GM19025 (cell line): ENCODE results near the gene ZBTB17.
"Not testable (repeated sequence)": the region's sequence is repeated elsewhere in the genome, so short reads cannot be mapped to it uniquely, and the experiment has no call there.

Experiments
- ATAC-seq: cut with Tn5 transposase; IDR thresholded peaks from one replicate; pipeline ENCODE4 v1.9.1; 2021; ENCODE audit warnings: mild to moderate bottlenecking, low read depth, moderate library complexity; ENCODE audit not compliant: unreplicated experiment

Gene ZBTB17

DNA sequence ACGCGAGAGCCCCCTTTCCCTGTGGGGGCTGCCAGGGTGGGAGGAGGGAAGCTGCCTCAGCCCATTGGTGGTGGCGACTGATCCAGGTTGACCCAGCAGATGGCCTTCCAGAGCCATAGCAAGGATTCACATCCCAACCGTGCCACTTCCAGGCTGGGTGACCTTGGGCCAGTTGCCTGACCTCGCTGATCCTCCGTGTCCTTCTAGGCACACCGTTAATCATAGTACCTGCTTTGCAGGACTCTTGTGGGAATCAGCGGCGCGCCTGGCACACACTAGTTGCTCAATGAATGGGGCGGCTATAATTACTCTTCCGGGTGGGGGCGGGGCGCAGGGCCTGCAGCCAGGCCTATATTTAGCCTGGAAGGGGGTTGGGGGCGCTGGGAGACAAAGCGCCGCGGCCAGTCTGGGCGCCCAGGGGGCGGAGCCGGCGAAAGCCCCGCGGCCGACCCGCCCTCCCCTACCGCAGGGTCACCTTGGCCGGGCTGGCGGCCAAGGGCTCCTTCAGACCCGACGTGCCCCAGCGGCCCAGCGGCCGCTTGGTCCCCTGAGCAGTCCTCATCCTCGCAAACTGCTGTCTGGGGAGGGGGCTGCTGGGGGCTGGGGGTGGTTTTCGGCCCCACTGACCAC, 36.8 kb upstream of the ZBTB17 start:
- no peak for ATAC-seq

DNA sequence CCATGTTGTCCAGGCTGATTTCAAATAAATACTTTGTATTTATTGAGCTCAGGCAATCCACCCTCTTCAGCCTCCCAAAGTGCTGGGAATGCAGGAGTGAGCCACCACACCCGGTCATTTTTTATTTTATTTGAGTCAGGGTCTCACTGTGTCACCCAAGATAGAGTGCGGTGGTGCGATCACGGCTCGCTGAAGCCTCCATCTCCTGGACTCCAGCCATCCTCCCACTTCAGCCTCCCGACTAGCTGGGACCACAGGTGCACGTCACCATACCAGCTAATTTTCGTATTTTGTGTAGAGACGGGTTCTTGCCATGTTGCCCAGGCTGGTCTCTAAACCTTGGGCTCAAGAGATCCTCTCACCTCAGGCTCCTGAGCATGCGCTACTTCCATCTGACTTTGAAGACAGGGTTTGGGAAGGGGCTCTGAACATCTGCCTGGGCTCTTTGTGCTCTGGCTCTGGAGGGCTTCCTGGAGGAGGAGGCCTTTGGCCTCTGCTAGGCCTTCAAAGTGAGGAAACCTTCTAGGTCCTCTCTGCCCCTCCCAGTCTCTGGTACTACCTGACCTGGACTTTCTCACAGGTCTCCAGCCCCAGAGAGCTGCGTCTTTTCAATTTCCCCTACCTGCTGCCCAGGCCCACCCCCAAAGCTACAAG, 36.2 kb upstream of the ZBTB17 start:
- ATAC-seq, result no peak

DNA sequence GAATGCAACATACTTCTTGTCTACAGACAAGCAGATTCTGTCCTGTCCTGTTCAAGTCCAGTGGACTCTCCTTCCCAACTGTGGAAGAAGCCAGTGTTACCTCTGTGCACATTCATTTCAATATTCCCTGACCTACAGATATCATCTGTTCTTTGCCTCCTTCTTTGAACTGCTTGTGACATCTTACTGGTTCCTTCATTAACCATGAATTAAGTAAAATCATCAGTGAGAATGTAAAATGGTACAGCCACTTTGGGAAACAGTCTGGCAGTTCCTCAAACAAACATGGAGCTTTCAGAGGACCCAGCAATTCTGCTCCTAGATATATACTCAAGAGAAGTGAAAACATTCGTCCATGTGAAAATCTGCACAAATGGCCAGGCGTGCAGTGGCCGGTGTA, 34.9 kb upstream of the ZBTB17 start:
- ATAC-seq, result no peak

DNA sequence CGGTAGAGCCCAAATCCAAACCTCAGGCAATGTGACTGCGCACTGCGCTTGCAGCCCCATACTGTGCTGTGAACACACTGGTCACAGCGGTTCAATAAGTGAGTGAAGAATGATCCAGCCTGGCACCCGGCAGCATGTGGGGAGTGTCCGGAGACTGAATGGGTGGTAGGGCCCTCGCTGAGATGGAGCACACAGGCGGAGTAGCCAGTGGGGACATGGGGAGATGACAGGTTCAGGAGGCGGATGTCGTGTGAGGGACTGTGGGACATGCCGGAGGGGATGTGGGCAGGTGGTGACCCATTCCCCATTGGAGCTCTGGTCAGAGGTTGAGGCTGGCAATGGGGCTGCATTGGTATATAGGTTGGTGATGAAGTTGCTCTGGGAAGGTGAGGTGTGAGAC, 33.8 kb upstream of the ZBTB17 start:
- ATAC-seq, result no peak

DNA sequence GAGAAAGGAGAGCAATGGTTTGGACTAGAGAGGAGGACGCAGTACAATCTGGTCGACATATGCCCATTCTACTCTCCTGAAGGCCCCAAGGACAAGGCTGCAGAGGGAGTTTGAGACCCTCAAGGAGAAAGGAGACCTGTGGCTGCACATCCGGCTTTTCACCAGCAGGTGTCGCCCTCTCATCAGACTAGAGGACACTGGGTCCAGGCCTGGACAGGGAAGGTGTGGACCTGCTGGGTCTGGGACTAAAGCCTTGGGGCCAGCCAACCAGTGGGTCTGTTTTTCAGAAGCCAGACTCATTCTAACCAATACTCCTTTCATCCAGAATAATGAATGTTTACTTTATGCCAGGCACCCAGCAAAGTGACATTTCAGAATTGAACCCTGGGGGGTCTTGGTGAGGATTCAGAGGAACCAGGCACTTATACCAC, 33.1 kb upstream of the ZBTB17 start:
- no peak for ATAC-seq

DNA sequence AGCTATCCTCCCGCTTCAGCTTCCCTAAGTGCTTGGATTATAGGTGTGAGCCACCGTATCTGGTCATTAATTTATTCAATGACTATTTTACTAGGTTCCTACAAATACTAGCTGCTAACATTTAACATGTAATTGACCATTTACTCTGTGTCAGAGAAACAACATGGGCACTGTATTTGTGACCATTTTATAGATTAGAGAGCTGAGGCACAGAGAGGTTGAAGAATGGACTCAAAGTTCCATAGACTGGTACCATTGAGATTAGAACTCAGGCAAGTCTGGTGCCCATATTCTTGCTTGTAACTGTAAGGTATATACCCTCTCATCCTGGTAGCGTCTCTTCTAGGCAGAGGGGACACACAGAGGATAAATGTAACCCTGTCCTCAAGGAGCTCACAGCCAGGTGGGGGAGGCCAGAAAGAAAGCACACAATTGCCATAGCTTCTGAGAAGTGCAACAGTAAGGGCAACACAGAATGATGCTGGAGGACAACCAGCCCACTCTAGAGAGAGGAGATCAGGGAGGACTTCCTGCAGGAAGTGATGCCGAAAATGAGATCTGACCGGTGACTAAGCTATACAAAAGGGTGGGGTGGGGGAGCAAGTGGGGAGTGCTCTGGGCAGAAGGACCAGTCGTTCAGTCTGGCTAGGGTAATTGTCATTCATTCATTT, 31.9 kb upstream of the ZBTB17 start:
- ATAC-seq, result no peak

DNA sequence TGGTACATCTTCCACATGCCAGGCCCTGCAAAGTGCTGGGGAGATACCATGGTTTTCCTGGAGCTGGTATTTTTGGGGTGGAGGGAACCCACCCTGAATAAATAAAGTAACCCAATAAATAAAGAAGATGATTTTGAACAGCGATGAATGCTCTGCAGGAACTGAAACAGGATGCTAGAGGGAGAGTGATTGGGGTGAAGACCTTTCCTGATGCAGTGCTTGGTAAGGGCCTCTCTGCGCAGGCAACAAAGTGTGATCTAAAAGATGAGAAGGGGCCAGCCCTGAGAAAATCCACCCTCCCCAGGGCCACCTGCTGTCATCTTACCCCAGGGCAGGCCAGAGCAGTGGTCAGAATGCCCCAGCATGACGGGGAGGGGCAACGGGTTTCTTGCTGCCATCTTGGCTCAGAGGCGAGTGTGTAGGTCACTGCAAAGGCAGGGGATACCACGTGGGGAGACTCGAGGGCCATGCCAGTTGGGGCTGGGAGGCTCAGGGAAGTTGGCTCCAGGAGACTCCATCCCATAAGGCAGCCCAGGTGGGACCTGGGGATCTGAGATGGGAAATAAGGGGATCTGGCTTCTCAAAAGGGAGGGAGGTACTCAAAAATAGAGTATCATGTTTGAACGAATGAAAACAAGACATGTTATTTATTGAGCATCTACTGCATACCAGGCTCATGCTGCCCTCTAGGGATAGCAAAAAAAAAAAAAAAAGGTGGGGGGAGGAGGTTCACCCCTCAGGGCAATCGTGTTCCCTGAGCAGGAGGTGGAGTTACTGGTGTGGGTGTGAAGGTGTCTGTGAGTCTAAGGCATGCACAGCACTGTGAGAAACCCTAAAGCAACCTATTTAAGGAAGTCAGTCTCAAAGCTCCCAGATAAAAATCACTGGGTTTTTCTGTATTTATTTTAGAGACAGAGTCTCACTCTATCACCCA, 30.9 kb upstream of the ZBTB17 start:
- no peak for ATAC-seq

DNA sequence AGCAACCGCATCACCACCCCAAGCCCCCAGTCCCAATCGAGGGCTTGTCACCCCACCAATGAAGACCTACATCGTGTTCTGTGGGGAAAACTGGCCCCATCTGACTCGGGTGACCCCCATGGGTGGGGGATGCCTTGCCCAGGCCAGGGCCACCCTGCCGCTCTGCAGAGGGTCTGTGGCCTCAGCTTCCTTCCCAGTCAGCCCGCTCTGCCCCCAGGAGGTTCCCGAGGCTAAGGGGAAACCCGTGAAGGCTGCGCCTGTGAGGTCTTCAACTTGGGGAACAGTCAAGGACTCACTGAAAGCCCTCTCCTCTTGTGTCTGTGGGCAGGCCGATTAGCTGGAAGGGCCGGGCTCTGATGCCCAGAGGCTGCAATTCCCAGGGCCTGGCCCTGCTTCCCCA, 30.1 kb upstream of the ZBTB17 start:
- no peak for ATAC-seq

DNA sequence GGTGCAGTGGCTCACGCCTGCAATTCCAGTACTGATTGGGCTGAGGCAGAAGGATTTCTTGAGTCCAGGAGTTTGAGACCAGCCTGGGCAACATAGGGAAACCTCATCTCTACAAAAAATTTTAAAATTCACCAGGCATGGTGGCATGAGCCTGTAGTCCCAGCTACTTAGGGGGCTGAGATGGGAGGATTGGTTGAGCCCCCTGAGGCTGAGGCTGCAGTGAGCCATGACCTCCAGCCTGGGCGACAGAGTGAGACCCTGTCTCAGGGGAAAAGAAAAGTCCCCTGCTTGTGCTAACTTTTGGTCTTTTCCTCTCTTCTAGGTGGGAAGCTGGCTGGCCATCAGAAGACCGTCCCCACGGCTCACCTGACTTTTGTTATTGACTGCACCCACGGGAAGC, 29.7 kb upstream of the ZBTB17 start:
- ATAC-seq, result no peak

DNA sequence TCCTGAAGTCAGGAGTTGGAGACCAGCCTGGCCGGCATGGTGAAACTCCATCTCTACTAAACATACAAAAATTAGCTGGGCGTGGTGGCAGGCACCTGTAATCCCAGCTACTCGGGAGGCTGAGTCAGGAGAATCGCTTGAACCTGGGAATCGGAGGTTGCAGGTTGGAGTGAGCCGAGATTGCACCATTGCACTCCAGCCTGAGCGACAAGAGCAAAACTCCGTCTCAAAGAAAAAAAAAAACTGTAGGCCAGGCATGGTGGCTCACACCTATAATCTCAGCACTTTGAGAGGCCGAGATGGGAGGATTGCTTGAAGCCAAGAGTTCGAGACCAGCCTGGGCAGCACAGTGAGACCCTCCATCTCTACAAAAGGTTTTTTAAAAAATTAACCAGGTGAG, 25.4 kb upstream of the ZBTB17 start:
- not testable (repeated sequence) for ATAC-seq

DNA sequence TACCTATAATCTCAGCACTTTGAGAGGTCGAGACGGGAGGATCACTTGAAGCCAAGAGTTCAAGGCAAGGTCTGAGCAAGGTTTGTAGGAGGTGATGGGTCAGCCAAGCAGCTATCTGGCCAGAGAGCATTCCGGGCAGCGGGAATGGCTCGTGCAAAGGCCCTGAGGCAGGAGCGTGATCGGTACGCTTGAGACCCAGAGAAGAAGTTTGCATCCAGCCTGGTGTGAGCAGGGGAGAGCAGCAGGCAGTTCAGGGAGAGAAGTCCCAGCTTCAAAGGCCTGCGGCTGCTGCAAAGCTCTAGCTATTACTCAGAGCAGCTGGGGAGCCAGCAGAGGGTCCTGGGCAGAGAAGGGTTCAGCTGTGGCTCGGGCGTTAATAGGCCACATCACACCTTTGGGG, 23.0 kb upstream of the ZBTB17 start:
- ATAC-seq, result no peak

DNA sequence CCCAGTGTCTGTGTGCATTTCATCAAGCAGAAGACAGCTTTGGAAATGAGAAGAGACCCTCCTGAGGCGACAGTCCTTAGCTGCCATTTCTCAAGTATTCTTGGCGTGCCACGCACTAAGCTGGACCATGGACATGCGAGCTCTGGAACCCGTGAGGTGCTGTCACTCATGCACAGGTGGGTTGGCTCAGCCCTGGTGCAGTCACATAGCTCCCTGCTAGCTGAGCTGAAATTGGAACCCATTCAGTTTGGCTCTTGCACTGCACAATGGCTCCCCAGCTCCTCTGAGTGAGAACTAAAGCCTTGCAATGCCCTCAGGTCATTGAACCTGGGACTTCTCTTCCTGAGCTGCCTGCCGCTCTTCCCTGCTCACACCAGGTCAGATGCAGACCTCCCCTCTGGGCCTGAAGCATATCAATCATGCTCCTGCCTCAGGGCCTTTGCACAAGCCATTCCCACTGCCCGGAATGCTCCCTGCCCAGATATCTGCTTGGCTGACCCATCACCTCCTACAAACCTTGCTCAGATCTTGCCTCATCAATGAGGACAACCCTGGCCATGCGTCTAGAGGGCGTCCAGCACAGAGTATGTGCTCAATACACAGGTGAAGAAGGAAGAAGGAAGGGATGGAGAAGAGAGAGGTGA, 21.9 kb upstream of the ZBTB17 start:
- no peak for ATAC-seq

DNA sequence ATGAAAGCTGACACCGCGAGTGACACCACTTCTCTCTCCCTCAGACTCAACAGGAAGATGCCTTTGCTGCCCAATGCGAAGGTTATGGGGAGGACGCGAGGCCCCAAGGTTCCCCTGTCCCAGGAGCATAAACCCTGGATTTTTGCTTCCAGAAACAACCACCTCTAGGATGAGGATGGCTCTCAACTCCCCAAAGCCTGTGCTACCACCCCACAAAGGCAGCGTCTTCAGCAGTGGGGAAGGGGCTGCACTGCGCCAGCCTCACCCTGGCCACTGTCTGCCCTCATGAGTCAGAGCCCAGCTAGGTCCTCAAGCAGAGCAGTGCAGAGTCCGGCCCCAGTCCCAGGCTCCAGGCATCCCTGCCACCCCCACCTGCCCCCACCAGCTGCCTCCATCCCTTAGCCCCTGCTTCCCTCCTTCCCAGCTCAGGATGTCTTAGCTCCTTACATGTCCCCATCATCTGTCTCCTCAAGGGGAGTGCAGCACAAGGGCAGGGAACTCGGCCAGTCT, 21.2 kb upstream of the ZBTB17 start:
- no peak for ATAC-seq

DNA sequence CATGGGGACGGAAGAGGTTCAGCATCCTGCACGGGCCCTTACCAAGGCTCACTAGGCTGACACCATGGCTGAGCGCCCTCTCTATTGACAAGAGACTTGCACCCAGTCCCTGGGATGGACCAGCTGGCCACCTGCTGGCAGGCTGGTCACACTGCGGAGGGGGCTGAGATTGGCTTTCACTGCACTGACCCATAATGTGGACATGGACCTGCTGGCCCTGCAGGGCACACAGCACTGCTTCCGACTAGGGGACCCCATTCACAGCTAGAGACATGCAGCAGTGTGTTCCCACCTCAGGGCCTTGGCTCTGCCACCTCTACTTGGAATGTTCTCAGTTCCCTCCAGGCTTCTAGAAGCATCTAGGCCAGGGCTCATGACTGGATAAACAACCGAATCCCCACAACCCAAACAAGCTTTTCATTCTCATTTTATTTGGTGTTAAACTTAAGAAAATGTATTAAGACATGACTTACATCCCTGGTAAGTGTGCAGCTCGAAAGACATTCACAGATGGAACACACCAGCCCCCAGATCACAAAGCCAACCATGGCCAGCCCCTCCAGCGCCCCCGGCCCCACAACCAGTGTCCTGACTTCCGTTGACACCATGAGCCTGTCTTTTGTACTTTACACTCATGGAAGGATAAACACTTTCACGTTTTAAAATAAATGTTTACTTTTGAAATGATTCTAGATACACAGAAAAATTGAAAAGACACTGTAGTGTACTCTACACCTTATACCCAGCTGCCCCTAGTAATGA, 18.9 kb upstream of the ZBTB17 start:
- ATAC-seq, result no peak

DNA sequence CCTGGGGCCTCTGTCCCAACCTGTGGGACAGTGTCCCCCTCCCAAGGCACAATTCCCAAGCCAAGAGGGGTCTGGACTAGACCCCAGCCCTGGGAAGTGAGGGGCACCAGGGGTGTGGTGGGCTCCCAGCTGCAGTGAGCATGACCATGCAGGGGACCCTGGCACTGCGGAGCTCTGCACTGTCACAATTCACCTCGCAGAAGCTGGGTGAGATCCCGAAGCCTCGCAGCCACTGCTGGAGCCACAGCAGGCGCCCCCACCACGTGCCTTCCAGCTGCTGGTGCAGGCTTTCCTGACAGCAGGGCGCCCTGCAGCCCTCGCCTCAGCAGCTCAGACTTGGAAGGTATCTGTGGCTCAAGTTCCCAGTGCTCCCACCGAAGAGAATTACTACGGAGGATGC, 18.2 kb upstream of the ZBTB17 start:
- ATAC-seq, result no peak

DNA sequence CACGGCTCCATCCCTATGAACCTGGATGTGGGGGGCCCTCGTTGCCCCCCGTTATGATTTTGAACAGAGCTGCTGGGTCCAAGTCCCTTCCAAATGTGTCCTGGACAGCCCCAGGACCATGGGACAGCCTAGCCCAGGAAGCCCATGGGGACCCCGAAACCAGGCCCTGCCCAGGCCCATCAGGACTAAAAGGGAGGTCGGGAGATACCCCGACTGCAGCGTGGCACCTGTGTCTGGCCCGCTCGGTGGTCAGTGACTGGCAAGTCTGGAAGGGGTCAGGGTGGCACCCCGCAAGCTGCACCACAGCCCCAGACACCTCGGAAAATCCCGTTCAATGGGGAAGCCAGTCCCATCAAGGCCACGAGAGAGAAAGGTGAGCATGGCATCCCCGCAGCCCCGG, 17.8 kb upstream of the ZBTB17 start:
- ATAC-seq, result no peak

DNA sequence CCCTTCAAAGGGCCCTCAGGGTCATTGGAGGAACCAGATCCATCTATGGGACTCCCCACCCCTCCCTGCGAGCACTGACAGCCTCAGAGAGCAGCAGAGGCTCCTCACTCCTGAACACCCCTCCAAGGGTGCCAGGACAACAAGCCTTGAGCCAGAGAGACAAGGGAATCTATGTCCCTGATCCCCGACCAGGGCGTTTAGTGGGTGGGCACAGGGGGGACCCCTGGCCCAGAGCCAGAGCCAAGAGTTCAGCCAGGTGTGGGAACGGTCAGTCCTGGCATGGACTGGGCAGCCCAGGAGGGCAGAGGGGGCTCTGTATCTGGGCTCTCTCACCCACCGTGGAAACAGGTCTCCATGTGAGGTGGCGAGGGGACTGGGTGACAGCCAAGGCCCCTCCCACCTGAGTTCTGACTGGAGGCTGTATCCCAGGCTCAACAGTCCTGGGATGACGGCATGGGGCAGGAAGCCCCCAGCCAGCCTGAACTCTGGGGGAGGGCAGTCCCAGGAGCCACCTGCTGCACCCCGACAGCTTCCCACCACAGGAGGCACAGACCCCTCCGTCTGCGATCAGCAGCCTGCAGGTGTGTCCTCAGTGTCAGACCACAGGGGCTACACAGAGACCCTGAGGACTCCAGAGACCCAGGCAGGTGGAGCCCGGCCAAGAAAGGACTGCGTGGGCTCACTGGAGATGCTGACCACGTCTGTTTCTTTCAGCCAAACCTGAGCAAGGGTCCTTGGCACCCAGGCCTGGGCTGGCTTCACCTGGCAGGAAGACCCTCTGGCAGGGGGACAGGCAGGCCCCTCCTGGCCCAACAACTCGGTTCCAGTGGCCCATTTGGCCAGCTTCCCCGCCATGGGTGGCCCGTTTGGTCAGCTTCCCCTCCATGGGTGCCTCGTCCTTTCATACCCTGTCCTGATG, 16.9 kb upstream of the ZBTB17 start:
- ATAC-seq, result no peak

DNA sequence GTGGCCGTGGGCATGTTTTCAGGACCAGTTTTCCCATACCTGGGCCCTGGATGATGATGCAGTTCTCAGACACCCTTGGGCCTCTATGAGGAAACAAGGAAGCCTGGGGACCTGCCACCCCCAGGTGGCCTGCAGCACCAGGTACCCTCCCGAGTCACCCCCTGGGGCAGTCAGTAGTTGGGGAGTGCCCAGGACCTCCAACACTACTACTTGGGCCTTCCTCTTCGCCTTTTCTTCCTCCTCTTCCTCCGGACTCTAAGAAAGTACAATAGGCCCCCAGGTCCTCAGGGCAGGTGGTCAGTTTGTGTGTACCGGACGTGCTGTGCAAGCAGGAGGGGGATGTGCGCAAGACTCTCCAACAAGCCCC, 16.3 kb upstream of the ZBTB17 start:
- ATAC-seq, result no peak
